Hepatocyte (in vitro differentiated cells): ENCODE measurements around the gene JARID2.

ENCODE experiments used
- EZH2 ChIP-seq: fragments of 200-600 bp; sonication (generic); IDR thresholded peaks from 2 replicates; pipeline ENCODE4 v1.6.1; 2016; ENCODE audit warnings: antibody characterized with exemption, mild to moderate bottlenecking, borderline replicate concordance
- TF ChIP-seq, protein P1 (sequence below): fragments of 200-600 bp; sonication (generic); IDR thresholded peaks from 2 replicates; pipeline ENCODE4 v1.5.1; 2016; ENCODE audit warnings: antibody characterized with exemption, mild to moderate bottlenecking; ENCODE audit not compliant: poor library complexity

DNA sequence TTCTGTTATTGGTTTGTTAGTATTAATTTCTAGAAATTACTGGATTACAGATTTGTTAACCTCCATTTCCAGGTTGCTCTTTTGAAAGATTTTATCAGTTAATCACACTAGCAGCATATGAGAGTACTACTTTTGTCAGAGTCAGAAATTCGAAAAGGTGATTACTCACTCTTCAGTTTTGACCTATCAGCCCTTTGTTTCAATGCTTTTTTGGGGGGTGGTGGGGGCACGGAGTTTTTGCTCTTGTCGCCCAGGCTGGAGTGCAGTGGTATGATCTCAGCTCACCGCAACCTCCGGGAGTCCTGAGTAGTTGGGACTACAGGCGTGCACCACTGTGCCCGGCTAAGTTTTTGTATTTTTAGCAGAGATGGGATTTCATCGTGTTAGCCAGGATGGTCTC is 149.2 kb downstream of the JARID2 start:
- TF ChIP-seq, protein P1, sequence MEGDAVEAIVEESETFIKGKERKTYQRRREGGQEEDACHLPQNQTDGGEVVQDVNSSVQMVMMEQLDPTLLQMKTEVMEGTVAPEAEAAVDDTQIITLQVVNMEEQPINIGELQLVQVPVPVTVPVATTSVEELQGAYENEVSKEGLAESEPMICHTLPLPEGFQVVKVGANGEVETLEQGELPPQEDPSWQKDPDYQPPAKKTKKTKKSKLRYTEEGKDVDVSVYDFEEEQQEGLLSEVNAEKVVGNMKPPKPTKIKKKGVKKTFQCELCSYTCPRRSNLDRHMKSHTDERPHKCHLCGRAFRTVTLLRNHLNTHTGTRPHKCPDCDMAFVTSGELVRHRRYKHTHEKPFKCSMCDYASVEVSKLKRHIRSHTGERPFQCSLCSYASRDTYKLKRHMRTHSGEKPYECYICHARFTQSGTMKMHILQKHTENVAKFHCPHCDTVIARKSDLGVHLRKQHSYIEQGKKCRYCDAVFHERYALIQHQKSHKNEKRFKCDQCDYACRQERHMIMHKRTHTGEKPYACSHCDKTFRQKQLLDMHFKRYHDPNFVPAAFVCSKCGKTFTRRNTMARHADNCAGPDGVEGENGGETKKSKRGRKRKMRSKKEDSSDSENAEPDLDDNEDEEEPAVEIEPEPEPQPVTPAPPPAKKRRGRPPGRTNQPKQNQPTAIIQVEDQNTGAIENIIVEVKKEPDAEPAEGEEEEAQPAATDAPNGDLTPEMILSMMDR = no peak
- no peak for TF ChIP-seq EZH2
